GF-D8 (cell line): ENCODE results near the gene DHRS4L2.
"Not testable (repeated sequence)": the region's sequence is repeated elsewhere in the genome, so short reads cannot be mapped to it uniquely, and the experiment has no call there.

Source experiments
- DNase-seq: peaks from one replicate; lab custom pipeline; 2025; lab: John Stamatoyannopoulos, UW

The DHRS4L2 gene

DNA sequence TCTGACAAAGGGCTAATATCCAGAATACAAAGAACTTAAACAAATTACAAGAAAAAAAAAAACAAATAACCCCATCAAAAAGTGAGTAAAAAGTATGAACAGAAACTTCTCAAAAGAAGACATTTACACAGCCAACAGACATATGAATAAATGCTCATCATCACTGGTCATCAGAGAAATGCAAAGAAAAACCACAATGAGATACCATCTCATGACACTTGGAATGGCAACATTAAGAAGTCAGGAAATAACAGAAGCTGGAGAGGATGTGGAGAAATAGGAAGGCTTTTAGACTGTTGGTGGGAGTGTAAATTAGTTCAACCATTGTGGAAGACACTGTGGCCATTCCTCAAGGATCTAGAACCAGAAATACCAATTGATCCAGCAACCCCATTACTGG lies 30.2 kb downstream of the DHRS4L2 start:
- peak; percentile 75 for DNase-seq

DNA sequence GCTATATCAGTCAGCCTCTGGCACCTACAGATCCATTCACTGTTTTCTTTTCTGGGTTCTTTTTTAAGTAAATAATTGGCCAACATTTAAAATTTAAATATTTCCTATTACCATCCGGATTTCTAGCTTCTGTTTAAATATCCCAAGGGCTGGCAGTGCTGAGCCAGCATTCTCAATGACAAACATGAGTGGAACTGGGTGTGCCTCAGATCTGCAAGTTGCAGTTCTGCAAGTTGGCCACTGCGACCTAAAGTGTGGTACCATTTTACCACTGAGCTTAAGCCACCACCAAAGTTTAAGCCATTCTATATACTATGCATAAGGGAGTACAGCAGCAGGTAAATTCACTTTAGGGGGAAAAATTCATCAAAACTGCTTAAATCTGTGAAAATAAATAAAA lies 31.2 kb downstream of the DHRS4L2 start:
- DNase-seq = not testable (repeated sequence)

DNA sequence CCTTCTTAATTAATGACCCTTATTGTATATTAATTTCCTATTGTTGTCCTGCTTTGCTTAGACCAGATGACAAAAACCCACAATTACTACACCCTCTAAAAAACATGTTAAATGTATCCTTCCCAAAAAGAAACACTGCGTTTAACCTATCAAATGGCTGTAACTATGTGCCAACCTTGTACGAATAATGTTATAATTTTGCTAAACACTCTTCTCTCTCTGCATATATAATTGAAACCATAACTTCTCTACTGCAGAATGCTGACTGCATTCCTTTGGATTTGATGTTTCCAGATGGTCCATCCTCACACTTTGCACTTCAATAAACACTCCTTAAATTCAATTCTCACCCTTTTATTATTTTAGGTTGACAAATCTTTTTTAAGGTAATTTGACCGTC lies 31.8 kb downstream of the DHRS4L2 start:
- not testable (repeated sequence) for DNase-seq

DNA sequence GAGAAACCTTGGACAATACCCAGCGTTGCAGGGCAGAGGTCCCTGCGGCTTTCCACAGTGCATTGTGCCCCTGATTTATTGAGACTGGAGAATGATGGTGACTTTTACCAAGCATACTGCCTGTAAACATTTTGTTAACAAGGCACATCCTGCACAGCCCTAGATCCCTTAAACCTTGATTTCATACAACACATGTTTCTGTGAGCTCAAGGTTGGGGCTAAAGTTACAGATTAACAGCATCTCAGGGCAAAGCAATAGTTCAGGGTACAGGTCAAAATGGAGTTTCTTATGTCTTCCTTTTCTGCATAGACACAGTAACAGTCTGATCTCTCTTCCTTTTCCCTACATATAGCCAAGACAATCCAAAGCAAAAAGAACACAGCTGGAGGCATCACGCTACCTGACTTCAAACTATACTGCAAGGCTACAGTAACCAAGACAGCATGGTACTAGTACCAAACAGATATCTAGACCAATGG lies 36.2 kb downstream of the DHRS4L2 start:
- not testable (repeated sequence) for DNase-seq

DNA sequence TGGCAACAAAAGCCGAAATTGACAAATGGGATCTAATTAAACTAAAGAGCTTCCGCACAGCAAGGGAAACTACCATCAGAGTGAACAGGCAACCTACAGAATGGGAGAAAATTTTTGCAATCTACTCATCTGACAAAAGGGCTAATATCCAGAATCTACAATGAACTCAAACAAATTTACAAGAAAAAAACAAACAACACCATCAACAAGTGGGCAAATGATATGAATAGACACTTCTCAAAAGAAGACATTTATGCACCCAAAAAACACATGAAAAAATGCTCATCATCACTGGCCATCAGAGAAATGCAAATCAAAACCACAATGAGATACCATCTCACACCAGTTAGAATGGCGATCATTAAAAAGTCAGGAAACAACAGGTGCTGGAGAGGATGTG lies 41.0 kb downstream of the DHRS4L2 start:
- DNase-seq = not testable (repeated sequence)

DNA sequence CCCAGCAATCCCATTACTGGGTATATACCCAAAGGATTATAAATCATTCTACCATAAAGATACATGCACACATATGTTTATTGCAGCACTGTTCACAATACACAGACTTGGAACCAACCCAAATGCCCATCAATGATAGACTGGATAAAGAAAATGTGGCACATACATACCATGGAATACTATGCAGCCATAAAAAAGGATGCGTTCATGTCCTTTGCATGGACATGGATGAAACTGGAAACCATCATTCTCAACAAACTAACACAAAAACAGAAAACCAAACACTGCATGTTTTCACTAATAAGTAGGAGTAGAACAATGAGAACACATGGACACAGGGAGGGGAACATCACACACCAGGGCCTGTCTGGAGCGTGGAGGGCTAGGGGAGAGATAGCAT lies 42.6 kb downstream of the DHRS4L2 start:
- DNase-seq = not testable (repeated sequence)

DNA sequence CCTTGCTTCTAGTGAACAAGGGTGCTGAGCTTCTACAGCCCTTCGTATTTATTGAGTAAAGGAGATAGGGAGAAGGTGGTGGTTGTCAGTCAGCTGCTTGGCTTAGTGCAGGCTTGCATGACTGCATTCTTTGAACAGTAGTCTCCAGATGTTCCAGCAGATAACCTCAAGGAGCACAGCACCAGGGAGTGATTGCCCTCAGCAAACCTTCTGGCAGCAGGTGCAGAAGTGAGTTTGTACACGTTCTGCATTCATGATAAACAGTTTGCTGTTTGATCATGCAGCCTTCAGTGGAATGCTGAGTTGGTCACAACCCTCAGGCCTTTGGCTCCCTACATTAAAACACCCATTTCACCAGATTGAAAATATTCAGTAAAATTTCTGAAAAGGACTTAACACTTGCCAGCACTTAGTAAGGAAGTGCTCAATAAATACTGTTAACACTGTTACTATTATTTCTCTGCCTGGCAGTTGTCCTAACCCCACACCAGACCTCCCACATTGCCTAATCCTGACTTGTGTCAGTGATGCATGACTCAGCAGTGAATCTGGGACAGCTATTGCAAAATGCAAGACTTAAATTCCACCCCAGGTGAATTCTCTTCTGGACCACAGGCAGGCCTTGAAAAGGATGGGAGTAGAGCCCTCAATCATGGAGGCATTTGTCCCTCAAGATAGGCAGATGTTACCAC lies 44.1 kb downstream of the DHRS4L2 start:
- peak; percentile 7 for DNase-seq

DNA sequence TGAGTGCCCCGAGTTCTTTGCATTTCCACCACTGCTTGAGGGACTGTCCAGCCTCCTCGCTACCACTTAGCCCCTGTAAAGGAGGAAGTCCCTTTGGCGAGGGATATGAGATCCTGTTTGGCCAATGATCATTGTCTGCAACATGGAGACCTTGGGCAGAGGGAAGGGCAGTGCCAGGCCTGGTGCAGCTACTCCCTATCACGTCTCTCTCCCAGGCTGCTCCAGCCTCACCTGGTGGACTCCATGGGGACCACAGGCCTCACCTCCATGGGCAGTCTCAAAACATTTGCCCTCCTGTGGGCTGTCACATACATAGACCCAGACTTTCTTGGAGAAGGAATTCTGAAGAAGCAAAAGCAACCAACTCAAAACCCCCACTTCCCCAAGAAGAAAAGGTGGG lies 47.0 kb downstream of the DHRS4L2 start:
- not testable (repeated sequence) for DNase-seq

DNA sequence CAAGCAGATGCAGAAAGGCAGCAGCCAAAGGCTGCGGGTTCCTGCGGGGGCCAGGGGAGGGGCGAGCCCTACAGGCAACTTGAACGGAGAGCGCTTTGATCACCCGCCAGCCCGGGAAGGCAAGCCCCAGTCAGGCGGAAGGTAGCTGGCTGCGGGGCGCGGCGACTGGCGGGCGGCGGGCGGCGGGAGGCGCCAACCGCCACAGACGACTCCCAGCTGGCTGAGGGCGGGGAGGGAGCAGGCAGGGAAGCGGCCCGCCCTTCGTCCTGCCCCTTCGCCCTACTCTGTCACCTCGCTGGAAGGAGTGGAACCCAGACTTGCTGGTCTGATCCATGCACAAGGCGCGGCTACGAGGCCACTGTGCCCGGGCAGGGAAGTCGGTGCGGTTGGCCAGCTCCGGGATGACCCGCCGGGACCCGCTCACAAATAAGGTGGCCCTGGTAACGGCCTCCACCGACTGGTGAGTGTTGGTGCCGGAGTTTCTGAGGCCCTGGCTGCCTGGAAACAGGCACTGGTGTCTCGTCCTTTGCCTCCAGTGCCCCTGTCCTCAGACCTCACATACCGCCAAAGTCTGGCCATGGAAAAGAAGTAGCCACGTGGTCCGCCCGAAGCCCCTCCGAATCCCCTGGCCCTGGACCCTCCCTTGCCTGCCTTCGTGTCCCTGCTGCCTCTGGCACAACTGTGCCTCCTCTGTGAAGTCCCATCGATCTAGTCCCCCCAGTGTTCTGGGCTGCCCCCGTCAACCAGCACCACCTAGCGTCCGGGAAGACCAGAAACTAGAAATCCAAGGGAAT lies 47.6 kb downstream of the DHRS4L2 start:
- peak; percentile 37 for DNase-seq

DNA sequence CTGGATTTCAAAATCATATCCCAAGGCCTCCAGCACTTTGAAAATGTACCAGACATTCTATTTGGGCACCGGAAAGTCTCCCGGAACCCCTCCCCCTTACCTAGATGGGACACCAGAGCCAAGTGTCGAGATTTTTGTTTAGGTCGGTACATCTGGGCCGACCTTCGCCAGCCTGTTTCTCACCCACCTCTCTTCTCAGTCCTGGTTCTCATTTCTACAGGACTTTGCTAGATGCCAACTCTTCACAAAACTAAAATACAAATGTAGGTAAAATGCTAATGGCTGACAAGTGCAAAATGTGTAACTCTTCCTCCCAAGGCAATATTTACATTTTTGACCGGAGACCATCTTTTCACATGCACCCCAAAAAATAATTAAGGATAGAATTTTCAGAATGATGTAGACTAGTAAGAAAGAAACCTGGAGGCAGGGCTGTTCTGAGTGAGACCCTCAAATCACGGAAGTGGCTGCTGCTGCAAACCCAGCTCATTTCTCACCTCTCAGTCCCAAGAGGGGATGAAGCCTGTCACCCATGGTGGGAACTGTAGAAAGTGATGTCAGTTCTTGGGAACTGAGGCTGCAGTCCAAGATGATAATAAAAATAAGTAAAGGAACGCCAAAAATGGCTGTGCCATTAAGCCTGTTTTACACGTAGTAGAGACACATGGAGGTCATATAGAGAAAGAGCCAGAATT lies 48.4 kb downstream of the DHRS4L2 start:
- DNase-seq = not testable (repeated sequence)

DNA sequence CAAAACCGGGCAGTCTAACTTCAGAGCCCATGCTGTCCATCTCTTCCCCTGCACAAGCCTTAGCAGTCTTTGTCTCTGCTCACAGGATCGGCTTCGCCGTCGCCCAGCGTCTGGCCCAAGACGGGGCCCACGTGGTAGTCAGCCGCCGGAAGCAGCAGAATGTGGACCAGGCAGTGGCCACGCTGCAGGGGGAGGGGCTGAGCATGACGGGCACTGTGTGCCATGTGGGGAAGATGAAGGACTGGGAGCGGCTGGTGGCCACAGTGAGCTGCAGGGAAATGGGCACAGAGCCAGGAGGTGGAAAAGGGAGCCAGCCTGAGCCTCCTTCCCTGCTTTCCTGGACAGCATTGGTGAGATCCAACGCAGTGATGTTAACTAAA lies 48.9 kb downstream of the DHRS4L2 start:
- DNase-seq = no peak

DNA sequence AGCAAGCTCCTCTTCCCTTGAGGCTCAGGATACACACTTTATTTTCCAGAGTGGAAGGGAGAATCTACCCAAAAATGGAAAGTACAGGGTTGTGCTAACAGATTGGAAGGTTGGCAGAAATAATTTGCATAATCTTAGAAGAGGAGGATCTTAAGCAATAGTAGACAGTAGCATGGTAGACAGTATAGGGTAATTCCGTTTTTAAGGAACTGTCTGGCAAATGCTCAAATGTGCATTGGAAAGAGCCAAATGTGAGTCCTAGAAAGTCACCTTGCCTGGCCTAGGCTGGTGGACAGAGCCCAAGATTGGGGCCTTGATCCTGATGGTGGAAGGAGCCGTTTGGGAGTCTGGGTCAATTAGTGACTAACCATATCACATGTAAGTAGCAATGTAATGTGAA lies 50.0 kb downstream of the DHRS4L2 start:
- DNase-seq = no peak

DNA sequence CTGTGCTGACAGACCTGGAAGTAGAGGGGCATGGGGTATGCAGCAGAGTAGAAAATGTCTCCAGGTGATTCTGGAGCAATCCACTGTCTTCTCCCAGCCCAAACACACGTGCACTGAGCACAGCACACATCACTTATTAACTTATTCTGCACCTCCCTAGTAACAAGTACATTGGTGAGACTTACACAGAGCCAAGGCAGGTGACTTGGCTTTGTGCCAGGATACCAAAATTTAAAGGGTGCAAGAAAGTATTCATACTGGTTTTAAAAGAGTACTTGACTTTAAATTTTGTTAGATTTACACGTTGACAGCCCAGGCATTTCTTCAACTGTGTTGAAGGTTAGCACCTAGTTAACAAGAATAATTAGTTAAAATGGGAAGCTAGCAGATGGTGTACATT lies 52.0 kb downstream of the DHRS4L2 start:
- DNase-seq = no peak

DNA sequence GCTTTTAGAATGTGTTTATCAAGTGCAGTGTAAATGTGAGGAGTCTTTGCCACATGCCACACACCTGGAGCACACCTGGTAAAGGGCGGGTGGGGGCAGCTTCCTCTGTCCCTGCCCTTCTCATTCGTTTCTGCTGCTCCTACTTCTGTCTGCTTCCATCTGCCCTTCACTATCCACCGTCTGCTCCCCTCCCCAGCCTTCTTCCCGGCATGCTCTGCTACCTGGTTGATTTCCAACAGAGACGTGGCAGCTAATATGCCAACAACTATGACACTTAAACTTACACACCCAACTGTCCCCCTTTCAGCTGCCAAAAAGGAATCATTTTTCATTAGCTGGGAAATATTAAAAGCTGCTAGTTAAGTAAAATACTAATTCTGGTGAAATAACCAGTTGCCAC lies 54.0 kb downstream of the DHRS4L2 start:
- DNase-seq = no peak

DNA sequence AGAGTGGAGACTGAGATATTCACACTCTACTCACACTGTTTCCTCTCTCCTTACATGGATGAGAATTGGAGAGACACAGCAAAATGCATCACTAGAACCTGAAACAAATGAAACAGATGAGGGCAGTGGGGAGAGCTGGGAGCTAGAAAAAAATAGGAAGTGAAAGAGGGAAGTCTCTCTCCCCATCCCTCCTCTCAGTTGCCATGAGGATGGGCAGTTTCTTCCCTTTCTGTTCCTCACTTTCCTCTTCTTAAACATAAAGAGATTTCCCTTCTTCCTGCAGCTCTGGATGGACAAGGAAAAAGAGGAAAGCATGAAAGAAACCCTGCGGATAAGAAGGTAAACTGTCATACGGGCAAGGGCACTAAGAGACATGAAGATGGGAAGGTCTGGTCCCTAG lies 60.3 kb downstream of the DHRS4L2 start:
- DNase-seq = not testable (repeated sequence)

DNA sequence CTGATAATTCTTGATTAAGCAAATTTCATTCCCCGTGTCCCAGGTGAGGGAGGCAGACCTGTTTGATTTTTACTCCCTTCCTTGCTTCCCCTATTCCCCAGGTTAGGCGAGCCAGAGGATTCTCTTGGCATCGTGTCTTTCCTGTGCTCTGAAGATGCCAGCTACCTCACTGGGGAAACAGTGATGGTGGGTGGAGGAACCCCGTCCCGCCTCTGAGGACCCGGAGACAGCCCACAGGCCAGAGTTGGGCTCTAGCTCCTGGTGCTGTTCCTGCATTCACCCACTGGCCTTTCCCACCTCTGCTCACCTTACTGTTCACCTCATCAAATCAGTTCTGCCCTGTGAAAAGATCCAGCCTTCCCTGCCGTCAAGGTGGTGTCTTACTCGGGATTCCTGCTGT lies 62.0 kb downstream of the DHRS4L2 start:
- DNase-seq = not testable (repeated sequence)

DNA sequence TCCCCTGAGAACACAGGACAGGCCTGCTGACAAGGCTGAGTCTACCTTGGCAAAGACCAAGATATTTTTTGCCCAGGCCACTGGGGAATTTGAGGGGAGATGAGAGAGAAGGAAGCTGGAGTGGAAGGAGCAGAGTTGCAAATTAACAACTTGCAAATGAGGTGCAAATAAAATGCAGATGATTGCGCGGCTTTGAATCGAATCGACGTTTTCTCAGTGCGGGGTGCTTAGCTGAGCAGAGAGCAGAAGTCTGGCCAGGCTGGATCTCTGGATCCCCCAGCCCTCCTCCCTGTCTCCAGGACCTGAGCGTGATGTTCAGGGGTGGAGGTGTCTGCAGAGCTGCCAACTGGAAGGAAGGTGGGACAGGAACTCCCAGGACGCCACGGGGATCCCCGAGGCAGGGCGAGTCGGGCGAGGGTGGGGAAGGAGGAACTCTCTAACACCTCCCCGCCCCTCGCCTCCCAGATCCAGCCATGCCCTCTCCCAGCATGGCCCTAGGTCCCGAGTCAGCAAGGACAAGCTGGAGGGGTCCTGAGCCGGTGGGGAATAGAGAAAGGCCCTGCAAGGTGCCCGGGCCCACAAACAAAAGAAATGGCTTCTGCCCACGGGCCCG lies 62.6 kb downstream of the DHRS4L2 start:
- no peak for DNase-seq

DNA sequence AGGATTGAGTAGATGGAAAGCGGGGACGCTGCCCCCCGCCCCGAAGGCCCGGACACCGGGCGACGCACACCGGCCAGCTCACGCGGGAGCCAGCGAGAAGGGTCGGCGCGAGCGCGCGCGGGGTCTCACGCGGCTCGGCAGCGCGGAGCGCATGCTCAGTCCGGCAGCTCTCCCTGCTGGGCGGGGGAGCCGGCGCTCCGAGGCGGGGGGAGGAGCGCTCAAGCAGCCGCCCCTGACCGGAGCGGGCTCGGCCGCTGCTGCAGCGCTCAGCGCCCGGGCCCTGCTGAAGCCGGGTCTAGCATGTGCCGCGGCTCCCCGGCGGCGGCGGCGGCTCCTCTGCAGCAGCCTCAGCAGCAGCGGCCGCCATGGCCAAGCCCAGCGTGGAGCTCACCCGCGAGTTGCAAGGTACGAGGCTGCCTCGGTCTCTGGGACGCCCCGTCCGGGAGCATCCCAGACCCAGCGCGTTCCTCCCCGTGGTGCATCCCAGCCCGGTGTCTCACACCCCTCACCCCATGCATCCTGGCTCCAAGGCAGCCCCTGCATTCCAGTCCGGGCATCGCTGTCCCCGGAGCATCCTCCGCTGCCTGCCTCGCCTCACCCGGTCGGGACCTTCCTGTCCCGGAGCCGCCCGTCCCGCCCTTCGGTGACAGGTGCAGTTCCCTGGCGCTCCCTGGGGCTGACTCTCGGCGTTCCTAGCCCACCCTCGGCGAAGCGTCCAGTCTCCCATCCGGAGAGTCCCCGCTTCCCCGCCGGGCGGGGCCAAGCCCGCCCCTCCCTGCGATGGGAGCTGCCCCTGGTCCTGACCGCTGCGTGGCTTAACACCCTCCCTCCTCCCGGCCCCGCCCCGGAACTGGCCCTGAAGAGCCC lies 63.3 kb downstream of the DHRS4L2 start, which contains the start of gene CARMIL3:
CARMIL3 (plus strand) TSS at position 221 of the 867 bp plus-strand sequence; CDS start at position 366, 145 bp downstream.
- DNase-seq = no peak

DNA sequence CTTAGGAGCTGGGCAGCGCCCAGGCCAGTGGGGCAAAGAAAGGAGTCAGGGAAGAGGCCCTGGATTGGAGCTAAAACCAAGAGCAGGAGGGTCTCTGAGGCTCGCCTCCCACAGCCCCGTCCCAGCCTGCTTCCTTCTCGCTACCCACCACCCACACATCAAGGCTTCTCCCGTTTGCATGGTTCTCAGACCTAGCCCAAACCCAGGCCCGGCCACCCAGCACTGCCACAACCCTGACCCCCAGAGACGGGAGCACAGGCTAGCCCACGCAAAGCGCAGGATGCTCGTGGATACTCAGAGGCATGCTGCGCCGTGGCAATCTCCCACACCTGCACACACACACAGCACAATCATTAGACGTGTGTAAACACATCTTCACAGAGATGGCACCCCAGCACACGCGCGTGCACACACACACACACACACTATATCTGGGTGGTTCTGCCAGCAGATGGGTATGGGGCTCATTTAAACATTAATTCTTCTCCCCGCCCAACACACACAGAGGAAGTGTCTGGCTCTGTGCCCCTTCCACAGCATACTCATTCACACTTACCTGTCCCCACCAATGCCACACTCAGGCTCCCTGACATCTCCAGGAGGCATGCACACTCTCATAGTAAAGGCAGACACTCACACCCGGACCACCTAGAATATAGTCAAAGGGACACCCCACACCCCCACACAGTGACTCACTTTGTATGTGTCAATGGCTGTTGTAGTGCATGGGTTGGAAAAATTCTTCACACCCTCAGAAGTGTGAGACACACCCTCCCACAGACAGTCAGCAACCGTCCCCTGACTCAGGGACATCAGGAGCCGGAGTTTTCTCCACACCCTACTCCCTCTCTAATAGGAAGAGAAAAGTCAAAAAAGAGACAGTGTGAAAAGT lies 64.2 kb downstream of the DHRS4L2 start:
- DNase-seq = no peak
